Transverse colon (tissue), 3 donors: ENCODE results near the gene OR13G1.

Source experiments
- CTCF ChIP-seq, 5 experiments: fragments of 200-600 bp in 3 of 5; fragments of 450-650 bp in 2 of 5; sonication (generic) in 3 of 5; IDR thresholded peaks; 1 replicate in 2 of 5; 2 replicates in 3 of 5; pipeline ENCODE4 v1.5.1; 2016 to 2017; ENCODE audit warnings: antibody characterized with exemption in 5 of 5, inconsistent platforms in 3 of 5, mild to moderate bottlenecking in 2 of 5, moderate library complexity in 1 of 5
- POLR2A ChIP-seq: fragments of 450-650 bp; IDR thresholded peaks from one replicate; pipeline ENCODE4 v1.6.1; 2016; ENCODE audit warnings: antibody characterized with exemption, mild to moderate bottlenecking, moderate library complexity

- no peak for TF ChIP-seq POLR2A
- TF ChIP-seq CTCF (IDR thresholded peaks at IDR 0.05) = no peak
These were observed 41.7 kb upstream of the OR13G1 start for GRCh38 chr1:247721222-247721621.
